Esophagus muscularis mucosa (tissue), 4 donors: ENCODE results near the gene MZT1.

Experiments
- CTCF ChIP-seq, 3 experiments: fragments of 200-600 bp in 2 of 3; fragments of 450-650 bp in 1 of 3; sonication (generic) in 2 of 3; IDR thresholded peaks; one replicate each; pipeline ENCODE4 v1.5.1; 2017 to 2019; ENCODE audit warnings: antibody characterized with exemption in 3 of 3, mild to moderate bottlenecking in 2 of 3, moderate library complexity in 1 of 3
- EP300 ChIP-seq: sonication (generic); formaldehyde crosslinking; IDR thresholded peaks from one replicate; pipeline ENCODE4 v1.6.1; 2017; ENCODE audit warnings: antibody characterized with exemption
- POLR2A ChIP-seq: fragments of 450-650 bp; IDR thresholded peaks from one replicate; pipeline ENCODE4 v1.6.1; 2017; ENCODE audit warnings: antibody characterized with exemption, moderate library complexity, mild to moderate bottlenecking, low read depth
- POLR2AphosphoS5 ChIP-seq, 2 donors: sonication (generic); formaldehyde crosslinking; IDR thresholded peaks; one replicate each; pipeline ENCODE4 v1.6.1; 2017; ENCODE audit warnings: antibody characterized with exemption in 2 of 2

GRCh38 chr13:72693832-72694231 lies 33.6 kb downstream of the MZT1 start:
- TF ChIP-seq POLR2A (no peak), CTCF (IDR thresholded peaks at IDR 0.05) (no peak), POLR2AphosphoS5 (IDR thresholded peaks at IDR 0.05) (no peak), EP300 (no peak)
